Brain pericyte (primary cell): ENCODE data around the gene EEFSEC.

Source experiments
- DNase-seq: peaks from one replicate; pipeline ENCODE4 v3.0.0-alpha.2; 2012; ENCODE audit warnings: low read depth, low spot score

The EEFSEC gene

GRCh38 chr3:128424508-128425069 lies 271.3 kb downstream of the EEFSEC start:
- DNase-seq: no peak

DNA sequence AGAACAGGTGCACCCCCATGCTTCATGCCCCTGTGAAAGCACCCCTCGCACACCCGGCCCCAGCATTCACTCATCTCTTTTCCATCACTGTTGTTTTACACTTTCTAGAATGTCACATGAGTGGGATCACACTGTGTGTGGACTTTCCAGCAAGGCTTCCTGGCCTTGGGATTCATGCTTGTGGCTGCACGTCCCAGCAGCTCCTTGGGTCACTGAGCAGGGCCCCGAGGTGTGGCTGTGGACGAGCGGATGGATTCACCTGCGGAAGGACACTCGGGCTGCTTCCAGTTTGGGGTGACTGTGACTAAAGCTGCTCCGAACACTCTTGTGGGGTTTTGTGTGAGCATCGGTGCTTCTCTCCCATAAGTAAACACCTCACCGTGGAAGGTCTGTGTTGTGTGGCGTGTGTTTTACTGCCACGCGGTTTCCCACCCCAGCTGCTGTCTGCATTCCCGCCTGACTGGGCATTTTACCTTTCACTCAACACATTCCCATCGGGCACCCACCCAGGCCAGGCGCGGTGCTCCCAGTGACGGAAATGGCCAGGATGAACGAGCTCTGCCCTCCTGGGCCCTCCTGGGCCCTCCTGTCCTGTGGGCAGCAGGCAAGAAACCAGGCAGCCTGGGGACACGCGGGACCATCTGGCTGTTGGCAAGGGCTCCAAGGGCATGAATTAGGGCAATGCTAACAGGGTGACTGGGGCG lies 272.0 kb downstream of the EEFSEC start:
- DNase-seq: no peak

DNA sequence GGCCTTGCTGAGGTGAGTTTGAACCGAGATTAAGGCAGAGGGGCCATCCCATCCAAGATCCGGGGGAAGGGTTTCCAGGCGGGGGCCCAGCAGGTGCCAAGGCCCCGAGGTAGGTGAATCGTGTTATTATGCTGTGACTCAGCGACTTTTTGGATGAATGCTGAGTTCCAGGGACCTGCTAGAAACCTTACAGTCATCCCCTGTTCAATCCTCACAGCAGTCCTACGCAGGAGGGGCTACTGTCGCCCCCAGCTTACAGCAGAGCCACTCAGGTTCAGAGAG lies 272.5 kb downstream of the EEFSEC start:
- DNase-seq: no peak

GRCh38 chr3:128426128-128426921 lies 273.0 kb downstream of the EEFSEC start:
- no peak for DNase-seq

DNA sequence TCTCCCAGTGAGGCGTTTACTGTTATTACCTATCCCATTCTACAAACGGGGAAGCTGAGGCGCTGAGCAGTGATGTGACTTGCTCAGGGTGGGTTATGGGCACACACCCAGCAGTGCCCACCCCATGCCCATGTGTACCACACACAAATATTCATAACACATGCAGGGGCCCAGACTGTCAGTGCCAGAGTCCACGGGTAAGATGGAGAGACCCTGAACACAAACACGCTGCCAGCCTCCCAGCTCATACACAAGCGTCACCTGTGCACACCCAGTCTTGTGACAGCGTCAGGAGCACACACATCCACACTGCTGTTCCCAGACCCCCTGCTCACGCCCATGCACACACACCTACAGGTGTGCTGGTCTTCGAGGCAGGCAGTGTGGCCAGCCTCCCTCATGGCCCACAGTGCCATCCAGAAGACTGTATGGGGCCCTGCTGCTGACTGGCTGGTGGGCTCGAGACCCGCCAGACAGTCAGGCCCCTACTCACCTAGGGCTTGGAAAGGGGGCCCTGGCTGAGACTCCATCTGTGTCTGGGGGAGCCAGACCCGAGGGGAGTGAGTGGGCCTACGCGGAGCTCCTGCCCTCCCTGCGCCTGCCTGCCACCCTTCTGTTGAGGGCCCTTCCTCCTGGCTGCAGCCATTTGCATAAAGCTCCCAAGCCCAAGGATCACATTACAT lies 274.0 kb downstream of the EEFSEC start:
- no peak for DNase-seq

DNA sequence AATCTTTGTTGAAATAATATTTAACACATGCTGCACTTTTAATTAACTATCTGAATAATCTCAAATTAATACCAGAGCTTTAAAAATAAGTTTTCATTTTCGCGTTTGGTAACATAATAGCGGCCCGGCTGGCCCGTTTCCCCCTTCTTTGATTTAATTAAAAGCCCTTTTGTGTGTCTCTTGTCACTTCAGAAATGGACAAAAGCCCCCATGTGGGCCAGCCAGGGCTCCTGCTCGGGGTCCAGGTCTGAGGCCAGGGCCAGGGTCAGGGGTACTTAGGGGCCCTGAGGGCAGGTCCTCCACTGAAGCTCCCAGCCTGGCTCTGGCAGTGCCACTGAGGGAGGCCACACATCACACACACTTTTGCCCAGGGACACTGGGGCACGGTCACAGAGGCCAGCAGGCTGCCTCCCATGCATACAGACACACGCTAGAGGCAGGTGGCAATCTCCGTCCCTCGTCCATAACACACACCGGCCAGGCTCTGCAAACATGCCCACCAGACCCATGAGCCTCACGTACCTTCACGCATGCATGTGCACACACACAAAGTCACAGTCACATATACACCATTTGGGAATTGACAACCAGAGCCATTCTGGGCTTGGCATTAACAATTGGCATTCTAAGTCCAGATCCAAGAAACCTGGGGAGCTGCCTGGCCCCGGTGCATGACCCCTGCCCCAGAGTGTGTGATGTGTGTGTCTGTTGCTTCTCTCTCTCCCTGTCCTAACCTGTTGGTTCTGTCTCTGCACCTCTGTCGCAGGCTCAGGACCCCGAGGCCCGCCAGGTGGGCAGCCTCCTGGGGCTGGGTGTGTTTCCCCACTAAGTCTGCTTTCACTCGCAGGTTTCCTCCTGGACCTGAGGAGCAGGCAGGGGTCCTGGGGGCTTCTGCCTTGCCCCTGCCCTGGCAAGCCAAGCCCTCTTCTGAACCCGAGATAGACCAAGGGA lies 274.9 kb downstream of the EEFSEC start:
- no peak for DNase-seq

DNA sequence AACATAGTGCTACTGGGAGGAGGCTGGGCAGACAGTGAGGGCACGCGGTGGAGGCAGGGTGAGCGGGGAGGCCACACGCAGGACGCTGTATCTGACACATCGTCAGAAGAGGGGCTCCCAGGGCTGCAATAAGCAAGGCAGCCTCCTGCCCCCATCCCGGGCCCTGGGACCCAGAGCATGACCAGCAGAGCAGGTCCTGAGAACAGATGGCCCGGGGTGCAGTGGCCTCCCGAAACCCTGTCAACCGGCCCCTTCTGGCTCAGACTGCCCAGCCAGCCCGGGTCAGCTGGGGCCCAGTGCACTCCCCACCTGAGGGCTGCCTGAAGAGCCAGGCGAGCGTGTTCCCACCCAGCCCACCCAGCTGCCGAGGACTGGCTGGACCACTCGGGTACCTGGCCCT lies 276.0 kb downstream of the EEFSEC start:
- no peak for DNase-seq

- DNase-seq: no peak
Measured at GRCh38 chr3:128429751-128430150, 276.5 kb downstream of the EEFSEC start.

- DNase-seq: no peak
Measured at GRCh38 chr3:128430301-128430700, 277.0 kb downstream of the EEFSEC start.

DNA sequence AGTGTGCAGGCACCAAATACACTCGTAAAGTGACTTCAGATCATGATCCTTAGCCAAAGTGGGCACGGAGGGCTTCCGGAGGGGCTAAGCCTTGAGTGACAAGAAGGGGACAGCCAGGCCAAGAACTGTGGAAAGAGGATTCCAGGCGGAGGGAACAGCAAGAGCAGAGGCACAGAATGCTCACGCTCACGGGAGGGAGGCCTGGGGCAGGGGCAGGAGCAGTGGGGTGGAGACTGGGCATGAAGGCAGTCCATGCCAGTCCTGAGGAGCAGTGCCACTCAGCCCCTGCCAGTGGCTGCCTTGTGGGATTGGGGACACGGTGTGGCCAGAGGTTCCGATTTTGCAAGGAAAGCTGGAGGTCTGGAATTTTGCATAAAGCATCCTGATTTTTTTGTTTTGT lies 277.4 kb downstream of the EEFSEC start:
- no peak for DNase-seq

- no peak for DNase-seq
Measured at GRCh38 chr3:128431803-128432300, 278.6 kb downstream of the EEFSEC start.

DNA sequence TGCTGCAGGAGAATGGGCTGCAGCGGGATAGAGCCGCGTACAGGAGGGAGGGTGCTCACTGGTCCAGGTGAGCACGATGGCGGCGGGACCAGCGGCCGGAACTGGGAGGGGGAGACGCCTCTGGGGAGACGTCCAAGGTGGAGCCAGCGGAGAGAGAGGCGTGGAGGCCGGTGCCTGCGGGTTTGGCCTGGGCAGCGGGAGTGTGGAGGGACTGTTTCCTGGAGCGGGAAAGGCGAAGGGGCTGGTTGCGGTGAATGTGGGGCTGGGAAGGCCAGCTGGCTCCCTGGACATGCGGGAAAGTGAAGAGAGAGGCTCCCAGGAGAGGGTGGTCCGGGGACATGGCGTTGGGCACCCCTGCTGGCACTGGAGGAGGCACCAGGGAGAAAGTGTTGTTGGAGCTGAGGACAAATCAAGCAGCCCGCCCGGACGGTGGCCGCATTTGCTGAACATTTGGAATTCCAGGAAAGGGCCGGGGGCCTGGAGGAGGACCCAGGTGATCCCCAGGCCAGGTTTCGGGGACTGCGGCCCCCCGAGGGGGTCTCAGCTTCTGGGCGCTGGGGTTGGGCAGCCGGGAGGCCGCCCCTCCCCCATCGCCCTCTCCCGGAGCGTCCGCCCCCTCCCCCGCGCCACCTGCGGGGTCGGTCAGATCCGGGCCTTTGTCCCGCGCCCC lies 279.2 kb downstream of the EEFSEC start:
- no peak for DNase-seq

- no peak for DNase-seq
Measured at GRCh38 chr3:128432971-128433836, 279.9 kb downstream of the EEFSEC start.

DNA sequence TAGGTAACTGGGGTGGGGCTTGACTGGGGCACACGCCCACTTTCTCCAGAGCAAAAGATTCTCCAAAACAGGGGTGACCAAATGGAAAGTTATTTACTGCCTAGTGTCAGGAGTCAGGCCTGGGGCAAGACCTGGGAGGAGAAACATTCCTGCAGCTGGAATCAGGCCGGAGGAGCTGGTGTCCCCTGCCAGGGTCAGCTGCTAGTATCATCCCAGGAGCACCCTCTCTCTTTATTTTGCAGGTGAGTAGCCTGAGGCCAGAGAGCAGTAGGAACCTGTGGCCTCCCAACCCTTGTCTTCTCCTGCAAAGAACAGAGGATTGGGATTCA lies 280.5 kb downstream of the EEFSEC start:
- no peak for DNase-seq

DNA sequence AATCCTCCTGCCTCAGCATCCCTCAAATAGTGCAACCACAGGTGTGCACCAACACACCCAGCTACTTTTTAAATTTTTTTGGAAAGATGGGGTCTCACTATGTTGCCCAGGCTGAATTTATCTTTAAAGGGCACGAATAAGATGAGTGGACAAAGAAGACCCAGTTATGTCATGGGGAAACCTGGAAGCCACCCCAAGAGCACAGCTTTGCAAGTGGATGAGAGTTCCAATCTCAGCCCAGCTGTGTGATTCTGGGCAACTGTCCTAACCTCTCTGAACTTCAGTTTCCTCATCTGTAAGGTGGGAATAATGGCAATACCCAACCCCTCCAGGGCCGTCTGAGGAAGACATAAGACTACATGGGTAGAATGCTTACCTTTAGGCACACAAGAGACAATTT lies 281.2 kb downstream of the EEFSEC start:
- no peak for DNase-seq

DNA sequence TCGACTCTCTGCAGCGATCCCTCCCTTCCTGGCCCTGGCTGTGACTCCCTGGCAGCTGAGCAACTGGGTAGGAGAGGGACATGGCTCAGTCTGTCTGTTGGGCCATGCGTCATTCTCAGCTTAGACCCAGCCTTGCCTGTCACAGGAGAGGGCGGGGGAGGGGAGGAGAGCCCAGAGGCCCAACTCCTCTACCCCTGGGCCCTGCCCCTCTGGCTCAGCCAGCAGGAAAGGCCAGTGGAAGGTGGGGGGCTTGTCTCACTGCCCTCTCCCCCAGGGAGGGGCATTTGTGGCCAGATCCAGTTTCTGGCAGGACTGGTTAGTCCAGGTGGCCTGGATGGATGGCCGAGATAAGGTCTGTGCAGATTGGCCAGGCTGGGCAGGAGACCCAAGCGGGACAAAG lies 281.8 kb downstream of the EEFSEC start:
- DNase-seq: no peak

DNA sequence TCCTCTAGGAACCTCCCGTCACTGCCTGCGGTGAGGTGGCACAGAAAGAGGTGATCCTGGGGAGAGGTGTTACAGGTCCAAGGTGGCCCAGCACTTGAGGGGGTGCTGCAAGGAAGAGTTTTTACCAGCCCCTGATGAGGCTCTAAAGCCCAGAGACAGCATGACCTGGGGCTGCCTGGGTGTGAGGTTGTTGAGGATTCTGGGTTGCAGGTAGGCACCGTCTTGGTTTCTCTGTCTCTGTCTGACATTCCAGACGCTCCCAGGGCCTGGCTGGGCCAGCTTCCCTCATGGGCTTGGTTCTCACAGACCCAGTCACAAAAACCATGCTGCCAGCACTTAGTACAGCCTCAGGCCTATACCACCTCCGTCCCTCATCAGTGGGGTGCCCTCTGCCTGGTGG lies 282.3 kb downstream of the EEFSEC start:
- no peak for DNase-seq

- no peak for DNase-seq
Measured at GRCh38 chr3:128436214-128436613, 282.9 kb downstream of the EEFSEC start.

DNA sequence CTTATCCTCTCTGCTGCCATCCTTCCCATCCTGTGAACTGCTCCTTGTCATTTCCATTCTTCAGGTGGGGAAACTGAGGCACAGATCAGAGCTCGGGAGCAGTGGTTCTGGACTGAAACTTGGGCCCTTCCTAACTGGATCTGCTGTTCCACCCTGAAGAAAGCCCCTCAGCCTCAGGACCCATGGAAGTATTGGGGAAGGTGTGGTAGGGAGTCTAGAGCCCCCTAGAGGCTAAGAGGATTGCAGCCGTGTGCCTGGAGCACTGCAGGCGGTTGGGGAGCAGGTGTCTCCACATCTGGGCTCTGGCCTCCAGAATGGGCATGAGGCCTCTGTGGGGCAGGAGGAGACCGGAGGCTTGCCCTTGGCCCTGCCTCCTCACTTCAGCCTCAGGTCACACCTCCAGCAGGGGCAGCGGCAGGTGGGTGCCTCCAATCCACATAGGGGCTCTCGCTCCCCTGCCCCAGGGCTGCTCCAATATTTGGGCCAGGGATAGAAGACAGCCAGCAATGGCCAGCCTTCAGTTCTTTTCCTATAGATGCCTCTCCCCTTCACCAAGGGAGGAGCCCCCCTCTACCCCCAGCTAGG lies 285.3 kb downstream of the EEFSEC start:
- no peak for DNase-seq

DNA sequence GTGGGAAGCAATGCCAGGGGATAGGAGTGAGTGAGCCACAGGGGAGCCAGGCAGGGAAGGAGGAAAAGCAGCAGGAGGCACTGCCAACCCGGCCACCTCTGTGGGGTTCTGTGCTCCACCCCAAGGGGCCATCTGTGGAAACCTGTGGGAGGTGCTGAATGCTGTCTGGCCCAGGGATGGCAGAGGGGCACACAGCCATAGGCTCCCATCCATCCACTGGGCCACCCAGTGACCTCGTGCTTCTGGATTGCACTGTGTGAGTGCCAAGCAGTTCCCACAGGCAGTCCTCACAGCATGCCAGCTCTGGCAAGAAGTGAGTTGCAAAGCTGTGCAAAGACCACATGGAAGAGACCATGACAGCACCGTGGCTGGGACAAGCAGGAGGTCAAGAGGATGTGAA lies 285.9 kb downstream of the EEFSEC start:
- no peak for DNase-seq
